ENCODE results near the gene DOCK10.
A peak's percentile ranks its signal among the peaks of the same experiment; 100 is the strongest.
"Not testable (repeated sequence)": the region's sequence is repeated elsewhere in the genome, so short reads cannot be mapped to it uniquely, and the experiment has no call there.

Gene DOCK10

GRCh38 chr2:224927646-224928173 lies 114.6 kb downstream of the DOCK10 start:
- Histone ChIP-seq H3K9ac (ENCODE audit: low read length in 5 of 5) (no peak overlapping the region), H3K27ac (ENCODE audit: low read depth, low read length) (no peak overlapping the region), H3K27me3 (ENCODE audit: control insufficient read depth in 5 of 5, insufficient read depth in 4 of 5, low read length in 5 of 5) (no peaks in the 10 kb centered on the region), H3K9me3 (ENCODE audit: control insufficient read depth in 5 of 5, low read length in 5 of 5) (no peaks in the 10 kb centered on the region), H3K36me3 (ENCODE audit: control insufficient read depth in 5 of 5, insufficient read depth in 5 of 5, low read length in 5 of 5) (no peaks in the 10 kb centered on the region), H3K4me3 (ENCODE audit: low read depth in 1 of 5, low read length in 5 of 5) (peak overlapping the region in 1 of 5 donors; percentile 33), H3K4me1 (ENCODE audit: control insufficient read depth in 5 of 5, insufficient read depth in 5 of 5, low read length in 5 of 5) (peaks cover 0 to 37% (median 16%) of the 10 kb centered on the region in 5 donors)

DNA sequence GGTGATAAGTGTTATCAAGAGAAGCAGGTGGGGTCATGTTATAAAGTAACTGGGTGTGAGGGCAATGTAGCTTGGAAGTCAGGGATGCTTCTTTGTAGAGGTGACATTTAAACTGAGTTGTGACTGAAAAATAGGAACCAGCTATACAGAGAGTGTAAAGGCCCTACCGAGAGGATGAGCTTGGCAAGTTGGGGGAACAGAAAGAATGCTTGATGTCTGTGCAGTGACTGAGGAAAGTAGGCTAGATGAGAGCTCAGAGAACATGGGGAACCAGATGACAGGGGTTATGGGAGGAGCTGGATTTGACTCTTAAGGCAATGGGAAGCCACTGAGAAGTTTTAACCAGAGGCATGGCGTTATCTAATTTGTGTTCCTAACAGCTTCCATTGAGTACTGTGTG lies 115.3 kb downstream of the DOCK10 start:
- Histone ChIP-seq H3K9me3 (ENCODE audit: control insufficient read depth in 5 of 5, low read length in 5 of 5) (no peaks in the 10 kb centered on the region), H3K27ac (ENCODE audit: low read depth, low read length) (no peak overlapping the region), H3K27me3 (ENCODE audit: control insufficient read depth in 5 of 5, insufficient read depth in 4 of 5, low read length in 5 of 5) (no peaks in the 10 kb centered on the region), H3K4me1 (ENCODE audit: control insufficient read depth in 5 of 5, insufficient read depth in 5 of 5, low read length in 5 of 5) (peaks cover 0 to 41% (median 16%) of the 10 kb centered on the region in 5 donors), H3K9ac (ENCODE audit: low read length in 5 of 5) (no peak overlapping the region), H3K4me3 (ENCODE audit: low read depth in 1 of 5, low read length in 5 of 5) (no peak overlapping the region), H3K36me3 (ENCODE audit: control insufficient read depth in 5 of 5, insufficient read depth in 5 of 5, low read length in 5 of 5) (no peaks in the 10 kb centered on the region)

DNA sequence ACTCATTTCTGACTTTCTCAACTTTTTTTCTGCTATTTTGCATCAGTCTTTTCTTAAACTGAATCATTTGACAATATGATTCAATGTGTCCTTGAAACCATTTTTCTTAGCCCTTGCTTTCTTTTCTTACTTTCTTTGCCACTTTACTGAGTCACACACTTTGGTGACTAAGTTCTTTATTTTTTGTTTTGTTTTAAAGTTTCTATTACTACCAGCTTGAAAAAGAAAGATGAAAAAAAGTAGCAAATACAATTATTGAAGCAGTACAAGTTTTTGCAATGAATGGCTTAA lies 116.5 kb downstream of the DOCK10 start:
- no peak overlapping the region for H3K9ac ChIP-seq (ENCODE audit: low read length in 5 of 5)
- no peak overlapping the region for H3K4me3 ChIP-seq (ENCODE audit: low read depth in 1 of 5, low read length in 5 of 5)
- H3K36me3 ChIP-seq (ENCODE audit: control insufficient read depth in 5 of 5, insufficient read depth in 5 of 5, low read length in 5 of 5) = no peaks in the 10 kb centered on the region
- H3K9me3 ChIP-seq (ENCODE audit: control insufficient read depth in 5 of 5, low read length in 5 of 5) = no peaks in the 10 kb centered on the region
- peaks cover 0 to 36% (median 16%) of the 10 kb centered on the region in 5 donors for H3K4me1 ChIP-seq (ENCODE audit: control insufficient read depth in 5 of 5, insufficient read depth in 5 of 5, low read length in 5 of 5)
- no peak overlapping the region for H3K27ac ChIP-seq (ENCODE audit: low read depth, low read length)
- no peaks in the 10 kb centered on the region for H3K27me3 ChIP-seq (ENCODE audit: control insufficient read depth in 5 of 5, insufficient read depth in 4 of 5, low read length in 5 of 5)

DNA sequence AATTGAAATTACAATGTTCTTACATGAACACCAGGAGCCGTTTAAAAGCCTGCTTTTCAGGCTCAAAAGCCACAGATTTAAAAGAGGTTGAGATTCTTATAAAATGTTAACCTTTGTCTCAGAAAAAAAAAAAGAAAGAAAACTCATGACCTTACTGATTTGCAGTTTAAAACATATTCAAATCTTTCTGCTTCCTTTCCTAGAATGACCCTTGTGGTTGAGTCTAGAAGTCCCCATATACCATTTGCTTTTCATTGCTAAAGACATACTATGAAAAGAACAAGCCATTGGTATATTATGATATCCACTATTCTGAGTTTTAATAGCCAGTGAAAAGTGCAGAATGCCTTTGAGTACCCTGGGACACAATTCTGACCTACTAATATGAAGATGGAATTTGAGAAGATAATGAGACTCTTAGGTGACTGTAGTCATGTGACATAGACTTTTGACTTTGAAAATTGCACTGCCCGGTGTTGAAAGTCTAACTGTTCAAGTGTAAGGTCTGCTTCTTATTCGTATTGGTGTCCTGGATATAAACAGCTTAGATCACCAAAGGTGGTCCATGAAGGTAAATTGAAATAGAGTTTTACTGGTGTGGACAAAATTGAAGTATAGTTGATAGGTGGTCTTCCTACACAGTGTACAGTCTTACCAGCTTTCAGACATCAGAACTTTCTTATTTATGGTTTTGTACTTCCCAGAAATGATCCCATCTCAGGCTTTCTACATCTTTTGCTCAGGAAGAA lies 117.0 kb downstream of the DOCK10 start:
- no peak overlapping the region for H3K27ac ChIP-seq (ENCODE audit: low read depth, low read length)
- no peak overlapping the region for H3K9ac ChIP-seq (ENCODE audit: low read length in 5 of 5)
- no peaks in the 10 kb centered on the region for H3K36me3 ChIP-seq (ENCODE audit: control insufficient read depth in 5 of 5, insufficient read depth in 5 of 5, low read length in 5 of 5)
- H3K27me3 ChIP-seq (ENCODE audit: control insufficient read depth in 5 of 5, insufficient read depth in 4 of 5, low read length in 5 of 5) = no peaks in the 10 kb centered on the region
- H3K4me1 ChIP-seq (ENCODE audit: control insufficient read depth in 5 of 5, insufficient read depth in 5 of 5, low read length in 5 of 5) = peaks cover 0 to 32% (median 16%) of the 10 kb centered on the region in 5 donors
- H3K9me3 ChIP-seq (ENCODE audit: control insufficient read depth in 5 of 5, low read length in 5 of 5) = no peaks in the 10 kb centered on the region
- no peak overlapping the region for H3K4me3 ChIP-seq (ENCODE audit: low read depth in 1 of 5, low read length in 5 of 5)

- Histone ChIP-seq H3K36me3 (ENCODE audit: control insufficient read depth in 5 of 5, insufficient read depth in 5 of 5, low read length in 5 of 5) (no peaks in the 10 kb centered on the region), H3K27ac (ENCODE audit: low read depth, low read length) (no peak overlapping the region), H3K27me3 (ENCODE audit: control insufficient read depth in 5 of 5, insufficient read depth in 4 of 5, low read length in 5 of 5) (no peaks in the 10 kb centered on the region), H3K9me3 (ENCODE audit: control insufficient read depth in 5 of 5, low read length in 5 of 5) (no peaks in the 10 kb centered on the region), H3K9ac (ENCODE audit: low read length in 5 of 5) (no peak overlapping the region), H3K4me1 (ENCODE audit: control insufficient read depth in 5 of 5, insufficient read depth in 5 of 5, low read length in 5 of 5) (peaks cover 0 to 32% (median 16%) of the 10 kb centered on the region in 5 donors), H3K4me3 (ENCODE audit: low read depth in 1 of 5, low read length in 5 of 5) (no peak overlapping the region)
Measured at GRCh38 chr2:224924631-224925030, 117.6 kb downstream of the DOCK10 start.

DNA sequence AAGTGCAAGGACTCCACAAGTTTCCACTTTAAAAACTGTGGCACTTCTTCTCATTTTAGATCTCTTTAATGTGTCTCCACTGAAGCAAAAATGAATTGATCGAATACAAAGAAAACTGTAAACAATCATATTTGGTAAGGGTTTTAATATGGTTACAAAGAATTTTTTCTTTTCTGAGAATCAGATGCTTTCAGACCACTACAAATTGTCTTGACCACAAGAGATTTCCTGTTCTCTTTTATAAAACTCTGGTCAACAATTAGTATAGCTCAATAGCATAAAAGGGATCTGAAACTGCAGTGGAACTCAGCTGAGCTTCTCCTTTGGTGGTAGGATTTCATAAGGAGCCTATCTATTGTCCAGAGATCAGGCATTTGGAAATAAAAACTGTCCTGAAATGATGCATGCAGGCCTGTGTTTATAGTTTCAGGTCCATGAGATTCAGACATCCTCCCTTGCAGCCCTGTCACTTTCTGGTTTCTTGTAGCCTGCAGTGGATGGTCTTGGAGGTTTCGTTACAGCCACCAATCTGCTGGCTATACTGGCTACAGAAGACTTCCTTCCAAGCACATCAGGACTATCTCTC lies 120.0 kb downstream of the DOCK10 start:
- no peak overlapping the region for H3K9ac ChIP-seq (ENCODE audit: low read length in 5 of 5)
- H3K27me3 ChIP-seq (ENCODE audit: control insufficient read depth in 5 of 5, insufficient read depth in 4 of 5, low read length in 5 of 5) = no peaks in the 10 kb centered on the region
- no peak overlapping the region for H3K27ac ChIP-seq (ENCODE audit: low read depth, low read length)
- H3K9me3 ChIP-seq (ENCODE audit: control insufficient read depth in 5 of 5, low read length in 5 of 5) = no peaks in the 10 kb centered on the region
- H3K4me1 ChIP-seq (ENCODE audit: control insufficient read depth in 5 of 5, insufficient read depth in 5 of 5, low read length in 5 of 5) = peaks cover 0 to 16% (median 4%) of the 10 kb centered on the region in 5 donors
- no peak overlapping the region for H3K4me3 ChIP-seq (ENCODE audit: low read depth in 1 of 5, low read length in 5 of 5)
- peaks cover 0 to 4% (median 0%) of the 10 kb centered on the region in 5 donors for H3K36me3 ChIP-seq (ENCODE audit: control insufficient read depth in 5 of 5, insufficient read depth in 5 of 5, low read length in 5 of 5)

GRCh38 chr2:224919472-224920110 lies 122.7 kb downstream of the DOCK10 start:
- H3K4me1 ChIP-seq (ENCODE audit: control insufficient read depth in 5 of 5, insufficient read depth in 5 of 5, low read length in 5 of 5) = peaks cover 0 to 9% (median 4%) of the 10 kb centered on the region in 5 donors
- H3K9ac ChIP-seq (ENCODE audit: low read length in 5 of 5) = no peak overlapping the region
- no peak overlapping the region for H3K4me3 ChIP-seq (ENCODE audit: low read depth in 1 of 5, low read length in 5 of 5)
- no peaks in the 10 kb centered on the region for H3K9me3 ChIP-seq (ENCODE audit: control insufficient read depth in 5 of 5, low read length in 5 of 5)
- H3K36me3 ChIP-seq (ENCODE audit: control insufficient read depth in 5 of 5, insufficient read depth in 5 of 5, low read length in 5 of 5) = peaks cover 0 to 4% (median 0%) of the 10 kb centered on the region in 5 donors
- H3K27ac ChIP-seq (ENCODE audit: low read depth, low read length) = no peak overlapping the region
- no peaks in the 10 kb centered on the region for H3K27me3 ChIP-seq (ENCODE audit: control insufficient read depth in 5 of 5, insufficient read depth in 4 of 5, low read length in 5 of 5)

GRCh38 chr2:224918626-224919471 lies 123.4 kb downstream of the DOCK10 start:
- Histone ChIP-seq H3K27me3 (ENCODE audit: control insufficient read depth in 5 of 5, insufficient read depth in 4 of 5, low read length in 5 of 5) (no peaks in the 10 kb centered on the region), H3K4me1 (ENCODE audit: control insufficient read depth in 5 of 5, insufficient read depth in 5 of 5, low read length in 5 of 5) (peaks cover 0 to 9% (median 4%) of the 10 kb centered on the region in 5 donors), H3K27ac (ENCODE audit: low read depth, low read length) (no peak overlapping the region), H3K4me3 (ENCODE audit: low read depth in 1 of 5, low read length in 5 of 5) (no peak overlapping the region), H3K36me3 (ENCODE audit: control insufficient read depth in 5 of 5, insufficient read depth in 5 of 5, low read length in 5 of 5) (peaks cover 0 to 4% (median 0%) of the 10 kb centered on the region in 5 donors), H3K9ac (ENCODE audit: low read length in 5 of 5) (no peak overlapping the region), H3K9me3 (ENCODE audit: control insufficient read depth in 5 of 5, low read length in 5 of 5) (no peaks in the 10 kb centered on the region)

- H3K4me3 ChIP-seq (ENCODE audit: low read depth in 1 of 5, low read length in 5 of 5); H3K27me3 ChIP-seq (ENCODE audit: control insufficient read depth in 5 of 5, insufficient read depth in 4 of 5, low read length in 5 of 5); H3K36me3 ChIP-seq (ENCODE audit: control insufficient read depth in 5 of 5, insufficient read depth in 5 of 5, low read length in 5 of 5); H3K27ac ChIP-seq (ENCODE audit: low read depth, low read length); H3K9ac ChIP-seq (ENCODE audit: low read length in 5 of 5); H3K4me1 ChIP-seq (ENCODE audit: control insufficient read depth in 5 of 5, insufficient read depth in 5 of 5, low read length in 5 of 5); H3K9me3 ChIP-seq (ENCODE audit: control insufficient read depth in 5 of 5, low read length in 5 of 5): not testable (repeated sequence)
Measured at GRCh38 chr2:224917246-224917645, 125.0 kb downstream of the DOCK10 start.

Measured in subcutaneous abdominal adipose tissue (tissue), 5 donors.